Measurements from ENCODE around the gene STAC3. TPM values are rescaled to one million over a fixed set of nuclear protein-coding genes. Genes with fewer than 3 reads are reported as not detected.

STAC3 gene
- total RNA-seq, 1 experiment from 2014 or later = 3.3 TPM

DNA sequence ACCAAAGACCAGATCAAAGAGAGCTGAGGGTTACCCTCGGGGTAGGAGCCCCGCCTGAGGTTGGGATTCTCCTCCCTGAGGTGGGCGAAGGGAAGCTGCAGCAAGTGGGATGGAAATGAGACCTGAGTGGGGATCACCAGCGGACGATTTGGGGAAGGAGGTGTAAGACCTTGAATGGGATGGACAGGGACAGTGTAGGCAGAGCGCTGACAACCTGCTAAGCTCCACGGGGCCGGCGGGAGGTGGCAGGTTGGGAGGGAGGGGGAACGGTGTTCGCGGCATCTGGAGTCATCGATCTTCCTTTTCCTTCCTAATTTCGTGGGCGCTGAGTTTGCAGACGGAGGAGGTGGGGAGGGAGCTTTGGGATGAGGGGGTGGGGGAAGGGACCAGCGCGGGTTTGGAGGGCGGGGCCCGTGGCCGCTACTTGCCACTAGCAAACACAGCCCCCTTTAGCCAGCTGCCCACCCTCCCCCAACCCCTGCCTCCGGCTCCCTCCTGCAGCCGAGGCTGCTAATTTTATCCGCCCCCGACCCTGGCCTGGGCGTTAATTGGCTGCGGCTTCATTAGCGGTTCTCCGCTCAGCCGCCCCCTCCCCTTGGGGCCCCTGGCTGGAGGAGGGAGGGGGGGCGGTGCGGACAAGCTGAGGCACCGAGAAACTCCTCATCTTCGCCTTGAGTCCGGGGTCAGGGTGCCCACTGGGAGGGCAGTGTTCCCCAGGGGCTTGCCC lies 24.2 kb downstream of the STAC3 start:
- Mint-ChIP-seq H3K4me1 (peaks cover 62% of the 10 kb centered on the region), H3K9me3 (no peaks in the 10 kb centered on the region), H3K27me3 (ENCODE audit: low read depth) (peaks cover 74% of the 10 kb centered on the region), H3K4me3 (peak overlapping the region; percentile 81), H3K36me3 (peaks cover 9% of the 10 kb centered on the region), H3K27ac (peak overlapping the region; percentile 27; the same call in 1 of the 2 replicates)
- ChIA-PET CTCF (interaction anchor here (0.6 to 10.4 kb wide), 15 partner anchors 12 to 530 kb away, joined by 3 to 660 read pairs (median 7); partner anchors contain the start of genes GLI1, INHBE, LRP1 and NXPH4), POLR2A (interaction anchor here (0.6 to 7.6 kb wide), 8 partner anchors 13 to 735 kb away, joined by 3 to 97 read pairs (median 4); partner anchors contain the start of gene LRP1)
- TF ChIP-seq GTF2I (CRISPR knock-in tag; conservative IDR thresholded peaks at IDR 0.05) (no peak), AFF4 (CRISPR knock-in tag; IDR thresholded peaks at IDR 0.05; ENCODE audit: borderline replicate concordance) (no peak), SMAD3 (CRISPR knock-in tag; IDR thresholded peaks at IDR 0.05; ENCODE audit: borderline replicate concordance) (no peak), JUN (CRISPR knock-in tag; IDR thresholded peaks at IDR 0.05) (no peak), ZNF423 (CRISPR knock-in tag; IDR thresholded peaks at IDR 0.05) (no peak)
- DNase-seq (ENCODE audit: low spot score) (peak; percentile 79), ATAC-seq (peak; percentile 11)

- ChIA-PET POLR2A (interaction anchor here (0.8 to 7.6 kb wide), 4 partner anchors 12 to 235 kb away, joined by 3 to 97 read pairs (median 6); a partner anchor contains a TSS), CTCF (interaction anchor here (1.4 to 10.4 kb wide), 11 partner anchors 11 to 235 kb away, joined by 3 to 660 read pairs (median 10); partner anchors contain the start of genes GLI1, INHBE, LRP1 and NEMP1)
- 0 out of 2 replicates have a peak, but pooled peaks cover 5% of the 10 kb centered on the region for H3K36me3 Mint-ChIP-seq
- TF ChIP-seq HMGXB4 (CRISPR knock-in tag; IDR thresholded peaks at IDR 0.05) = no peak
- TF ChIP-seq FOXJ3 (CRISPR knock-in tag; IDR thresholded peaks at IDR 0.05; ENCODE audit: borderline replicate concordance) = no peak
- TF ChIP-seq E2F5 (CRISPR knock-in tag; IDR thresholded peaks at IDR 0.05) = no peak
- TF ChIP-seq, protein P1, sequence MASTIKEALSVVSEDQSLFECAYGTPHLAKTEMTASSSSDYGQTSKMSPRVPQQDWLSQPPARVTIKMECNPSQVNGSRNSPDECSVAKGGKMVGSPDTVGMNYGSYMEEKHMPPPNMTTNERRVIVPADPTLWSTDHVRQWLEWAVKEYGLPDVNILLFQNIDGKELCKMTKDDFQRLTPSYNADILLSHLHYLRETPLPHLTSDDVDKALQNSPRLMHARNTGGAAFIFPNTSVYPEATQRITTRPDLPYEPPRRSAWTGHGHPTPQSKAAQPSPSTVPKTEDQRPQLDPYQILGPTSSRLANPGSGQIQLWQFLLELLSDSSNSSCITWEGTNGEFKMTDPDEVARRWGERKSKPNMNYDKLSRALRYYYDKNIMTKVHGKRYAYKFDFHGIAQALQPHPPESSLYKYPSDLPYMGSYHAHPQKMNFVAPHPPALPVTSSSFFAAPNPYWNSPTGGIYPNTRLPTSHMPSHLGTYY (CRISPR knock-in tag; IDR thresholded peaks at IDR 0.05) = no peak
- TF ChIP-seq, protein P2, sequence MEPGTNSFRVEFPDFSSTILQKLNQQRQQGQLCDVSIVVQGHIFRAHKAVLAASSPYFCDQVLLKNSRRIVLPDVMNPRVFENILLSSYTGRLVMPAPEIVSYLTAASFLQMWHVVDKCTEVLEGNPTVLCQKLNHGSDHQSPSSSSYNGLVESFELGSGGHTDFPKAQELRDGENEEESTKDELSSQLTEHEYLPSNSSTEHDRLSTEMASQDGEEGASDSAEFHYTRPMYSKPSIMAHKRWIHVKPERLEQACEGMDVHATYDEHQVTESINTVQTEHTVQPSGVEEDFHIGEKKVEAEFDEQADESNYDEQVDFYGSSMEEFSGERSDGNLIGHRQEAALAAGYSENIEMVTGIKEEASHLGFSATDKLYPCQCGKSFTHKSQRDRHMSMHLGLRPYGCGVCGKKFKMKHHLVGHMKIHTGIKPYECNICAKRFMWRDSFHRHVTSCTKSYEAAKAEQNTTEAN (CRISPR knock-in tag; IDR thresholded peaks at IDR 0.05) = no peak
- TF ChIP-seq ZNF423 (CRISPR knock-in tag; IDR thresholded peaks at IDR 0.05) = no peak
- no peak for TF ChIP-seq TEAD4 (CRISPR knock-in tag; IDR thresholded peaks at IDR 0.05)
- ATAC-seq = no peak
- H3K4me1 Mint-ChIP-seq = peaks cover 64% of the 10 kb centered on the region
- H3K4me3 Mint-ChIP-seq = peak overlapping the region; percentile 81
- DNase-seq (ENCODE audit: low spot score) = no peak
- no peaks in the 10 kb centered on the region for H3K9me3 Mint-ChIP-seq
- no peak overlapping the region for H3K27ac Mint-ChIP-seq
- peaks cover 84% of the 10 kb centered on the region for H3K27me3 Mint-ChIP-seq (ENCODE audit: low read depth)
These were observed 25.2 kb downstream of the STAC3 start for GRCh38 chr12:57225680-57226210.
